Stimulated activated CD8-positive, alpha-beta memory T cell treated with anti-CD3 and anti-CD28 coated beads, Interleukin-7, amount 100 ng/mL, for 1 hour (primary cell): ENCODE results near the gene FLT4.

Experiments
- DNase-seq, 2 donors: peaks; one replicate each; pipeline ENCODE4 v3.0.0-alpha.2; 2020; ENCODE audit warnings: low read depth in 2 of 2

The FLT4 gene

GRCh38 chr5:180642181-180642775 lies 7.1 kb downstream of the FLT4 start:
- no peak for DNase-seq

- no peak for DNase-seq
These were observed 7.9 kb downstream of the FLT4 start for GRCh38 chr5:180641566-180641900.

GRCh38 chr5:180640861-180641565 lies 8.4 kb downstream of the FLT4 start:
- DNase-seq, result no peak

- DNase-seq, result no peak
These were observed 8.9 kb downstream of the FLT4 start for GRCh38 chr5:180640611-180640860.

- no peak for DNase-seq
These were observed 9.4 kb downstream of the FLT4 start for GRCh38 chr5:180639741-180640610.

GRCh38 chr5:180639287-180639686 lies 10.1 kb downstream of the FLT4 start:
- no peak for DNase-seq

GRCh38 chr5:180637962-180638680 lies 11.3 kb downstream of the FLT4 start:
- no peak for DNase-seq

GRCh38 chr5:180636403-180637075 lies 12.9 kb downstream of the FLT4 start:
- DNase-seq, result no peak

GRCh38 chr5:180636016-180636402 lies 13.4 kb downstream of the FLT4 start:
- no peak for DNase-seq

GRCh38 chr5:180633283-180634177 lies 15.9 kb downstream of the FLT4 start:
- DNase-seq, result no peak

- no peak for DNase-seq
These were observed 16.6 kb downstream of the FLT4 start for GRCh38 chr5:180632768-180633167.

- DNase-seq, result no peak
These were observed 17.6 kb downstream of the FLT4 start for GRCh38 chr5:180631549-180632383.

- no peak for DNase-seq
These were observed 19.0 kb downstream of the FLT4 start for GRCh38 chr5:180630426-180630825.

GRCh38 chr5:180629831-180630382 lies 19.5 kb downstream of the FLT4 start:
- no peak for DNase-seq

GRCh38 chr5:180628827-180629750 lies 20.3 kb downstream of the FLT4 start:
- DNase-seq, result no peak

GRCh38 chr5:180628211-180628610 lies 21.2 kb downstream of the FLT4 start:
- DNase-seq, result no peak

- no peak for DNase-seq
These were observed 21.8 kb downstream of the FLT4 start for GRCh38 chr5:180627386-180628120.
